ENCODE data around the gene KBTBD12. TPM values are rescaled to one million over a fixed set of nuclear protein-coding genes. Genes with fewer than 3 reads are reported as not detected.

Gene KBTBD12
- total RNA-seq, 1 donor from 2014 or later: not detected

- Mint-ChIP-seq H3K27me3 (ENCODE audit: unreplicated experiment) (no peaks in the 10 kb centered on the region), H3K9me3 (ENCODE audit: unreplicated experiment) (peaks cover 14% of the 10 kb centered on the region), H3K4me1 (ENCODE audit: unreplicated experiment) (no peaks in the 10 kb centered on the region), H3K27ac (ENCODE audit: unreplicated experiment) (no peak overlapping the region), H3K4me3 (ENCODE audit: unreplicated experiment) (no peak overlapping the region), H3K36me3 (ENCODE audit: unreplicated experiment) (peaks cover 4% of the 10 kb centered on the region)
- TF ChIP-seq CTCF (IDR thresholded peaks at IDR 0.05): no peak
- no peak for DNase-seq (ENCODE audit: extremely low spot score, unreplicated experiment)
Measured at GRCh38 chr3:127894481-127894880, 20.6 kb upstream of the KBTBD12 start.

GRCh38 chr3:127899200-127899599 is 15.8 kb upstream of the KBTBD12 start:
- H3K9me3 Mint-ChIP-seq (ENCODE audit: unreplicated experiment): no peaks in the 10 kb centered on the region
- no peak overlapping the region for H3K27ac Mint-ChIP-seq (ENCODE audit: unreplicated experiment)
- H3K27me3 Mint-ChIP-seq (ENCODE audit: unreplicated experiment): no peaks in the 10 kb centered on the region
- no peaks in the 10 kb centered on the region for H3K36me3 Mint-ChIP-seq (ENCODE audit: unreplicated experiment)
- TF ChIP-seq CTCF (IDR thresholded peaks at IDR 0.05): no peak
- DNase-seq (ENCODE audit: extremely low spot score, unreplicated experiment): no peak
- no peak overlapping the region for H3K4me3 Mint-ChIP-seq (ENCODE audit: unreplicated experiment)
- H3K4me1 Mint-ChIP-seq (ENCODE audit: unreplicated experiment): no peaks in the 10 kb centered on the region

GRCh38 chr3:127899766-127900165 is 15.3 kb upstream of the KBTBD12 start:
- no peaks in the 10 kb centered on the region for H3K36me3 Mint-ChIP-seq (ENCODE audit: unreplicated experiment)
- DNase-seq (ENCODE audit: extremely low spot score, unreplicated experiment): no peak
- no peak overlapping the region for H3K27ac Mint-ChIP-seq (ENCODE audit: unreplicated experiment)
- H3K9me3 Mint-ChIP-seq (ENCODE audit: unreplicated experiment): no peaks in the 10 kb centered on the region
- TF ChIP-seq CTCF (IDR thresholded peaks at IDR 0.05): no peak
- no peak overlapping the region for H3K4me3 Mint-ChIP-seq (ENCODE audit: unreplicated experiment)
- H3K27me3 Mint-ChIP-seq (ENCODE audit: unreplicated experiment): peaks cover 1% of the 10 kb centered on the region
- H3K4me1 Mint-ChIP-seq (ENCODE audit: unreplicated experiment): no peaks in the 10 kb centered on the region

- H3K36me3 Mint-ChIP-seq (ENCODE audit: unreplicated experiment): no peaks in the 10 kb centered on the region
- DNase-seq (ENCODE audit: extremely low spot score, unreplicated experiment): no peak
- H3K4me1 Mint-ChIP-seq (ENCODE audit: unreplicated experiment): no peaks in the 10 kb centered on the region
- no peak for TF ChIP-seq CTCF (IDR thresholded peaks at IDR 0.05)
- H3K4me3 Mint-ChIP-seq (ENCODE audit: unreplicated experiment): no peak overlapping the region
- peaks cover 3% of the 10 kb centered on the region for H3K27me3 Mint-ChIP-seq (ENCODE audit: unreplicated experiment)
- H3K27ac Mint-ChIP-seq (ENCODE audit: unreplicated experiment): no peak overlapping the region
- H3K9me3 Mint-ChIP-seq (ENCODE audit: unreplicated experiment): no peaks in the 10 kb centered on the region
Measured at GRCh38 chr3:127900536-127900935, 14.5 kb upstream of the KBTBD12 start.

- TF ChIP-seq CTCF (IDR thresholded peaks at IDR 0.05): no peak
- H3K27ac Mint-ChIP-seq (ENCODE audit: unreplicated experiment): no peak overlapping the region
- no peaks in the 10 kb centered on the region for H3K36me3 Mint-ChIP-seq (ENCODE audit: unreplicated experiment)
- peaks cover 3% of the 10 kb centered on the region for H3K27me3 Mint-ChIP-seq (ENCODE audit: unreplicated experiment)
- no peak for DNase-seq (ENCODE audit: extremely low spot score, unreplicated experiment)
- H3K4me1 Mint-ChIP-seq (ENCODE audit: unreplicated experiment): no peaks in the 10 kb centered on the region
- H3K9me3 Mint-ChIP-seq (ENCODE audit: unreplicated experiment): no peaks in the 10 kb centered on the region
- H3K4me3 Mint-ChIP-seq (ENCODE audit: unreplicated experiment): no peak overlapping the region
Measured at GRCh38 chr3:127902486-127902885, 12.5 kb upstream of the KBTBD12 start.
